GM10266 (cell line): ENCODE measurements around the gene RIPPLY2.
"Not testable (repeated sequence)": the region's sequence is repeated elsewhere in the genome, so short reads cannot be mapped to it uniquely, and the experiment has no call there.

Experiments
- DNase-seq: peaks from one replicate; pipeline ENCODE4 v3.0.0; 2012; ENCODE audit errors: extremely low spot score
- TF ChIP-seq, protein P1 (sequence below): IDR thresholded peaks from 2 replicates; pipeline ENCODE4 v1.5.1; 2012; ENCODE audit warnings: mild to moderate bottlenecking, low read depth; ENCODE audit not compliant: control insufficient read depth, insufficient read depth; ENCODE audit errors: missing control alignments

Gene RIPPLY2, protein sequence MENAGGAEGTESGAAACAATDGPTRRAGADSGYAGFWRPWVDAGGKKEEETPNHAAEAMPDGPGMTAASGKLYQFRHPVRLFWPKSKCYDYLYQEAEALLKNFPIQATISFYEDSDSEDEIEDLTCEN

DNA sequence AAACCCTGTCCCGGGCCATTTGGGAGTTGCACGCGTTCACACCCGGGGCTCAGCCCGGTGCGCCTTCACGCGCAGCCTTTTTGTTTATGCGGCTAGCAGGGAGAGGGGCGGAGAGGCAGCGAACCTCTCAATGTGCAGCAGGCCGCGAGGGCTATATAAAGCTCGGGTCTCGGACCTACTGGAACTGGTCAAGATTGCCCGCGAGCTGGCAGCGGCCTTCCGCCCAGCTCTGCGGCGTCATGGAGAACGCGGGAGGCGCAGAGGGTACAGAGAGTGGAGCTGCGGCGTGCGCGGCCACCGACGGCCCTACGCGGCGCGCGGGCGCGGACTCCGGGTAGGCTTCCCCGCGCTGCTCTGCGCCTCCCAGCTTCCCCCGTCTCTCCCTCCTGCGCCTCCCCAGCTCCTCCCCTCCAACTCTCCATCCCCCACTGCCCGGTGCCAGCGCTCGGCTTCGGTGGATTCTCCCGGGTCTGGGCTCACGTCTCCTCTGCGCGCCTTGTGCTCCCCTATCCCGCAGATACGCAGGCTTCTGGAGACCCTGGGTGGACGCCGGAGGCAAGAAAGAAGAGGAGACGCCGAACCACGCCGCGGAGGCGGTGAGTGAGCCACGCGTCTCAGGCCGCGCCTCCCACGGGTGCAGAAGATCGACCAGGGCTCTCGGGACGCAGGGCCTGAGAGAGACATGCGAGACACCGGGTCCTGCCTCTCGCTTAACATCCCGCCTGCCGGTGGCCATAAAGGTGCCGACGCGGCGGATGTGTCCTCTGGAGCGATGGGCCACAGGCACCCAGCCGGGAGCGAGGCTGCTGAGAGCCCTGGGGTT, at the start of gene RIPPLY2:
Gene RIPPLY2, plus strand, starts transcription at position 183 of the 823 bp plus-strand sequence. Its CDS starts 57 bp downstream, at position 240.
- TF ChIP-seq, protein P1, sequence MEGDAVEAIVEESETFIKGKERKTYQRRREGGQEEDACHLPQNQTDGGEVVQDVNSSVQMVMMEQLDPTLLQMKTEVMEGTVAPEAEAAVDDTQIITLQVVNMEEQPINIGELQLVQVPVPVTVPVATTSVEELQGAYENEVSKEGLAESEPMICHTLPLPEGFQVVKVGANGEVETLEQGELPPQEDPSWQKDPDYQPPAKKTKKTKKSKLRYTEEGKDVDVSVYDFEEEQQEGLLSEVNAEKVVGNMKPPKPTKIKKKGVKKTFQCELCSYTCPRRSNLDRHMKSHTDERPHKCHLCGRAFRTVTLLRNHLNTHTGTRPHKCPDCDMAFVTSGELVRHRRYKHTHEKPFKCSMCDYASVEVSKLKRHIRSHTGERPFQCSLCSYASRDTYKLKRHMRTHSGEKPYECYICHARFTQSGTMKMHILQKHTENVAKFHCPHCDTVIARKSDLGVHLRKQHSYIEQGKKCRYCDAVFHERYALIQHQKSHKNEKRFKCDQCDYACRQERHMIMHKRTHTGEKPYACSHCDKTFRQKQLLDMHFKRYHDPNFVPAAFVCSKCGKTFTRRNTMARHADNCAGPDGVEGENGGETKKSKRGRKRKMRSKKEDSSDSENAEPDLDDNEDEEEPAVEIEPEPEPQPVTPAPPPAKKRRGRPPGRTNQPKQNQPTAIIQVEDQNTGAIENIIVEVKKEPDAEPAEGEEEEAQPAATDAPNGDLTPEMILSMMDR: no peak
- no peak for DNase-seq

DNA sequence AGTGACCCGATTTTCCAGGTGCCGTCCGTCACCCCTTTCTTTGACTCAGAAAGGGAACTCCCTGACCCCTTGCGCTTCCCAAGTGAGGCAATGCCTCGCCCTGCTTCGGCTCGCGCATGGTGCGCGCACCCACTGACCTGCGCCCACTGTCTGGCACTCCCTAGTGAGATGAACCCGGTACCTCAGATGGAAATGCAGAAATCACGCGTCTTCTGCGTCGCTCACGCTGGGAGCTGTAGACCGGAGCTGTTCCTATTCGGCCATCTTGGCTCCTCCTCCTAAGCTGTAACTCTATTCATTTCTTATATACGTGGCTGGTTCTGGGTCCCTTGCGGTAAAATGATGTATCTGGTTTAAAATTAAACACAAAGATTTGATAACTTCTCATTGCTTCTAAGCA, 49.7 kb upstream of the RIPPLY2 start:
- DNase-seq: not testable (repeated sequence)

DNA sequence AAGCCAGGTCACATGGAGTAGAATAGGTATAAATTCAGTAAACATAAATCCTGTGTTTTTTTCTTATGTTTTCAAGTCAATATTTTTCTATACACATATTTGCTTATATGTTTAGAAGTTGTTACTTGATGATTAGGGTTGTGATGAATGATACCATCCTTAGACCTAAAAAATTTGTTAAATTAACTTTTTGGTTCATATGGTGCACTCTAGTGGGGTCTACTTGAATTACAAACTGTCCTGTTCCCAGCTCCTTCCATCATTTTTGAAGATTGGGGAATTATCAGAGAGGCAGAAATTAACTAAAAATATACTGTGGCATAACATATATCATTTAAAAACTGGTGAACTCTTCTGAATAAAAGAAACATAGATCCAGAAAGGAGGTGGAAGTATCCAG, 48.3 kb upstream of the RIPPLY2 start:
- no peak for DNase-seq
- TF ChIP-seq, protein P1: no peak

DNA sequence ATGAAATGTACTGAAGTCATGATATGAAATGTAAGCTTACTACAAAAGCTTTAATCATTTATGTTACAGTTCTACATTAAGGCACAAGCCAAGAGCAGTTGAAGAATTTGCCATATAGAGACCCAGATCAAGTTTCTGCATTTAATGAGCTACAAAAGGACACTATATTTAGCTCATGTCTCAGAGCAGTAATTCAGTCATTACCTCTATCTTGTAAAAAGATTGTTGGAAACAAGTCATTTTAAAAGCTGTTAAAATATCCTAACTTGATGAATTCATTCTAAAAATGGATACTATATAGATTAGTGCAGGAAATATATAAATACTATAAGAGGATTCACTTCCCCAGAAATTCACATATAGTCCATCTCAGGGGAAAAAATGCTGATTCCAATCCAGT, 45.2 kb upstream of the RIPPLY2 start:
- no peak for DNase-seq
- TF ChIP-seq, protein P1: no peak

DNA sequence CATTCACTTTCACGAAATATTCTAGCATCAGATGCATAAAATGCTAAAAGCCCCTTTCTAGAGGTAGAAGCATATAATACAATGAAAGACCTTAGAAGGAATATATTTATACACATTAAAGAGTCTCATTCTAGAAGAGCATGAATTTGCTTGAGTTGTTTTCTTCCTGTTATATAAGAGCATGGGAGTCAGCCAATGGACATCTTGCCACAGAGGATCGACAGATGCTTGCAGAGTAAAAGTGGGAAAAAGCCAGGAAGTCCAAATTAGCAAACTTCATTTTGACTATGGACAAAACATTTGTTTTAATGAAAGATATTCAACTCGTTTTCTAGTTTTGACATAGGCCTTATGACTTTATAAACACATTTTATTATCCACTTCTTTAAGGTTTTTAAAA, 44.2 kb upstream of the RIPPLY2 start:
- TF ChIP-seq, protein P1: no peak
- no peak for DNase-seq

DNA sequence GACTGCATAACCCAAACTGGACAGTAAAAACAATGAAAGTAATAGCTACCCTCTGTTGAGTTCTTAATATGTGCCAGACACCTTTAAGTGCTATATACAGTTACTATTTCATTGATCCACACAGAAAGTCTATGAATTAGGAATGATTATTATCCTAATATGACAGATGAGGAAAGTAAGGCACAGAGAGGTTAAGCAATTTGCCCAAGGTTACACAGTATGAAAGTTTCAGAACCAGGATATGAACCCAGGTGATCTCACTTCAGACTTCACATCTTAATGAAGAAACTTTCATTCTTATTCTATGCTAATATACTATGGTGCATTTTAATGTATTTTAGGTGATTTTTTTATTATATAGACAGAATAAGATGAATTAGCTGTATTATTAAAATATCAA, 40.6 kb upstream of the RIPPLY2 start:
- TF ChIP-seq, protein P1: no peak
- DNase-seq: no peak

DNA sequence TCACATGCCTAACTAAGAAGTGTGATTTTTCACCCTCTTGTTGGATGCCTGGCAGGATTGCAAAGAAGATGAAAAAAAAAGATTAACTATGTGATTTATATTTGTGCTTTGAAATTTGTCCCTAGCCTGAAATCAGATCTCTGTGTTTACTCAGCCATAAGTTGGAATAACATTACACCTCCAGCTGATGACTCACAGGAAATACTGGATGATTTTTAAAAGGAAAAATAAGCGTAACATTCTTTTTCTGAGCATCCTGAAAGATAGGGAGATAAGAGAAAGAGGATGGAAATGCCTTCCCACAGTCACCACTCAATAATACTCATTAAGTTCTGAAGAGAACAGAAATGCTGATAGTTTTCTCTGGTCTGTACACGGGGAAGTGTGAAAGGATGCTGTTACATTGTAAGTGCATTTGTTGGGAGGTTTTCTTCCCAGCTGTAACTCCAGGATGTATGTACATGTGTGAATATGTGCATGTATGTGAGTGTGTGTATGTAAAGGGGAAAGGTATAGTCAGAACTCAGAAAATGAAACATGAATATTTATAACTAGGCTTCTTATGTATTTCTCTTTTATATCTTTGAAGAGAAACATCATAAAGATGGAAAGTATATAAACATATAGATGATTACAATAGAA, 37.4 kb upstream of the RIPPLY2 start:
- DNase-seq: no peak
- TF ChIP-seq, protein P1: no peak
